Activated CD4-positive, alpha-beta T cell treated with anti-CD3 and anti-CD28 coated beads, Interleukin-2, amount 10 ng/mL, durations not matched to agents 24 days and 14 days (primary cell): ENCODE results near the gene ATOSA. TPM values are rescaled to one million over a fixed set of nuclear protein-coding genes. Genes with fewer than 3 reads are reported as not detected.

Source experiments
- DNase-seq: peaks from one replicate; pipeline ENCODE4 v3.0.0; 2022
- H3K27ac Mint-ChIP-seq: one replicate; pipeline ENCODE4 v1.8.0; 2022; ENCODE audit warnings: mild to moderate bottlenecking, mixed read lengths
- H3K27me3 Mint-ChIP-seq: one replicate; pipeline ENCODE4 v1.8.0; 2022; ENCODE audit warnings: mixed read lengths
- H3K36me3 Mint-ChIP-seq: one replicate; pipeline ENCODE4 v1.8.0; 2022; ENCODE audit warnings: low read depth, mild to moderate bottlenecking, mixed read lengths
- H3K4me1 Mint-ChIP-seq: one replicate; pipeline ENCODE4 v1.8.0; 2021; ENCODE audit warnings: mixed read lengths
- H3K4me3 Mint-ChIP-seq: one replicate; pipeline ENCODE4 v1.8.0; 2022; ENCODE audit warnings: mild to moderate bottlenecking, moderate library complexity, mixed read lengths
- H3K9me3 Mint-ChIP-seq: one replicate; pipeline ENCODE4 v1.8.0; 2021; ENCODE audit warnings: mixed read lengths
- intact Hi-C: fragments of 100-400 bp; cut with micrococcal nuclease; formaldehyde crosslinking; loops from one replicate; pipeline ENCODE4 v1.15.1; 2023
- total RNA-seq: library from RNA; stranded (reverse); gene quantifications from 2 replicates; pipeline ENCODE4 v1.2.3, GENCODE V29; 2022

The ATOSA gene
- total RNA-seq, 1 donor from 2014 or later = 13.4 TPM

DNA sequence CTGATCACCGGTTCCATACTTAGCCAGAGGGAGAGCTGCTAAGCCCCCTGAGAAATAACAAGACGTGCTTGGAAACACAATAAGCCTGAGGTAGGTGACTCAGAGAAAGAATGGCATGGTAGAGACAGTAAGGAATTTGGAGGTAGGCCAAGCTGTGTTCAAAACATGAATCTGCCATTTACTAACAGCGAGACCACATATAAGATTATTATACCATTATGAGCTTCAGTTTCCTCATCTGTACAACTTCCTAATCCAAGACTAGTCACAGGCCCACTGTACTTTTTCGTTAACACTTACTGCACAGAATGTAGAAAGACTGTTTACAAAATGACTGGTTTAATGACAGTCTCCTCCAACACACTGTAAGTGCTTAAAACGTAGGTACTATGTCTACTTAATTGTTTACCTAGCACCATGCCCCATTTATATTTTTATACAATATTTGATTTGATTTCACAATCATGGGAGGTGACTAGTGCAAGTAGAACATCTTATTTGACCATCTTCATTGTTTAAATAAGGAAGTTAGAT lies 25.7 kb downstream of the ATOSA start:
- H3K36me3 Mint-ChIP-seq = peaks cover 19% of the 10 kb centered on the region
- H3K4me1 Mint-ChIP-seq = peaks cover 11% of the 10 kb centered on the region
- intact Hi-C loops = no loop called here
- no peak overlapping the region for H3K27ac Mint-ChIP-seq
- H3K27me3 Mint-ChIP-seq = no peaks in the 10 kb centered on the region
- DNase-seq = no peak
- H3K4me3 Mint-ChIP-seq = no peak overlapping the region
- H3K9me3 Mint-ChIP-seq = no peaks in the 10 kb centered on the region

DNA sequence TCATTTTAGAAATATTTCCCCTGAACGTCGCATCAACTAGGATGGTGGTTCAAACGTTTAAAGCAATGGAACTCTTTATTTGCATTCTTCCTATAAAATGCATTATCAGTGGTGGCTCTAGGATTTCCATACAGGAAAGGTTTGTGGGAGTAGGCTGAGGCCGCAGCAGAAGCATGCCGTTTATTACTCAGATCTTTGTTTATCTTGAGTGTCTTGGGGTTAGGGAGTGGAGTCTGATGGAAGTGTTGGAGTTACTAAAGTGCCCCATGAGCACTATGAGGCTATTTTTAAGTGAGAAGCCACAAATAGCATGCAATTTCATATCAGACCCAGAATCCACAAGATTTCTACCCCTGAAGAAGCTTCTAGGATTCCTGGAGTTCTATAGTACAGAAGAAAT lies 26.2 kb downstream of the ATOSA start:
- intact Hi-C loops = no loop called here
- H3K4me1 Mint-ChIP-seq = peaks cover 6% of the 10 kb centered on the region
- H3K27me3 Mint-ChIP-seq = no peaks in the 10 kb centered on the region
- DNase-seq = no peak
- H3K27ac Mint-ChIP-seq = no peak overlapping the region
- H3K9me3 Mint-ChIP-seq = no peaks in the 10 kb centered on the region
- H3K4me3 Mint-ChIP-seq = no peak overlapping the region
- H3K36me3 Mint-ChIP-seq = peaks cover 14% of the 10 kb centered on the region

DNA sequence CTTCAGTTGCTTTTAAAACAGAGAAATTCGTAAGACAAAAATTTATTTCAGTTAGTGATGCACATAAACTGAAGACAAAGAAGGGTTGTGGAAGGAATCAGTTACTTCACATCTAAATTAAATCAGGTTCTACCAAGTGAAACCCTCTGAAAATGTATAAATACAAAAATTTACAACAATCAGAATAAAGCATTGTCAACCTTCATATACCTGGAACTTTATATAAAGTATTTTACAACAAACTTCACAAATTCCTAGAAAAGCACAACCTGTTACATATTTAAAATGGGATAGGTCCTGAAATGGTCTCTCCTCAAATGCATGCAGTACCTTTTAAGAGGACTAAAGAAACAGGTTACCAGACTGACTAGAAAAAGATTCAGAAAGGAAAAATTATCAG lies 26.9 kb downstream of the ATOSA start:
- peak overlapping the region; percentile 66 for H3K4me3 Mint-ChIP-seq
- H3K27ac Mint-ChIP-seq = no peak overlapping the region
- intact Hi-C loops = no loop called here
- H3K9me3 Mint-ChIP-seq = no peaks in the 10 kb centered on the region
- H3K4me1 Mint-ChIP-seq = peaks cover 6% of the 10 kb centered on the region
- no peak for DNase-seq
- H3K27me3 Mint-ChIP-seq = no peaks in the 10 kb centered on the region
- peaks cover 14% of the 10 kb centered on the region for H3K36me3 Mint-ChIP-seq

DNA sequence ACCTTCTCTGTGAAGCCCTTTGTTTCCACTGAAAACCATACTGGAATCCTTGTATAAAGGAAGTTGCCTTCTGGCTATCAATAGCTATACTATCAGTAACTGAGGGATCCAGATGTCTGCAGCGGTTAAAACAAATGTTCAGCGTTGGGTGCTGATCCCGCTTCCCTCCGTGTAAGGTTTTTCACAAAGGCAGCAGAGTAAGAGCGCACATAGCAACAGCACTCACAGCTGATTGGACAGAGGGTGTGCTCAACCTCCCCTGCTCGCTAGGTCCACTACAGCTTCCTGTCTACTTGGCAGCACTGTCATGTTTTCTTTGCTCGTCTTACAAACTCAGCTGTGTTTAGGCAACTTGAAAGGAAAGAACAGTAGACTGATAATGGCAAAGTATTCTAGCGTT lies 27.3 kb downstream of the ATOSA start:
- Mint-ChIP-seq H3K4me3 (peak overlapping the region; percentile 66), H3K4me1 (peaks cover 6% of the 10 kb centered on the region), H3K9me3 (no peaks in the 10 kb centered on the region), H3K27me3 (no peaks in the 10 kb centered on the region), H3K36me3 (peaks cover 13% of the 10 kb centered on the region), H3K27ac (no peak overlapping the region)
- intact Hi-C loops = no loop called here
- DNase-seq = peak; percentile 79

DNA sequence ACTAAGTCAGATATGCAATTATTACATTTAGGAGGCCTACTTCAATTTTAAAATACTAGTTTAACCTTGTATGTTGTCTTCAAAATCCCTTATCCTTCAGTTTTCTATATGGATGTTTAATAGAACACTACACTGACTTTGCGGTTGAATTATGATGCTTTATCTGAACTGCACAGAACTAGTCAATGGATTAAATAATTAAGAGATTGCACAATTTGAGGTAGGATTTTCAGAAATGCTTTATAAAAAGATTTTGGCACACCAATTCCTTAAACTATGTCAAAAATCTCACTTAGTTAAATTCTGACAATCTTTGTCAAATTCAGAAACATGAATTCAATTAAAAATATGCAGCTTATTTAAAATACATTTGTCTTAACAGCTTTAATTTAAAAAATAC lies 28.1 kb downstream of the ATOSA start:
- Mint-ChIP-seq H3K9me3 (no peaks in the 10 kb centered on the region), H3K4me3 (no peak overlapping the region), H3K27ac (no peak overlapping the region), H3K36me3 (peaks cover 13% of the 10 kb centered on the region), H3K4me1 (peaks cover 6% of the 10 kb centered on the region), H3K27me3 (no peaks in the 10 kb centered on the region)
- no peak for DNase-seq
- intact Hi-C loops = no loop called here

DNA sequence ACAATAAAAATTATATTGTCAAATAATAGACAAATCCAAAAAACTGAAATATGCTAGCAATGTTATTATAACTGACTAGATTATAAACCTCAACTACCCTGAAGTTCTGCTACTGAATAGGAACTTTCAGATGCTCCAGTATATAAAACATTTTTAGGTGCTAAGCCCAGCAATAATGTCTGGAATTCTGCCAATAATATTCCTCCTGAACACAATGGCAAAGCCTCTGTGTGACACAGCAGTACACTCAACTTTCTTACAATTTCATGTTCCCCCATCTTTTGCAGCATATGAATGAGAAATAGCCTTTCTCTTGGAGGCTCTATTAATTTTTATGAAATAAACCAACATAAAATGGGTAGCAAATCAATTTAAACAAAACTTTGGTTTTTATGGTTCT lies 29.5 kb downstream of the ATOSA start:
- peaks cover 13% of the 10 kb centered on the region for H3K36me3 Mint-ChIP-seq
- DNase-seq = no peak
- peaks cover 6% of the 10 kb centered on the region for H3K4me1 Mint-ChIP-seq
- no peaks in the 10 kb centered on the region for H3K27me3 Mint-ChIP-seq
- no peak overlapping the region for H3K27ac Mint-ChIP-seq
- intact Hi-C loops = no loop called here
- H3K9me3 Mint-ChIP-seq = no peaks in the 10 kb centered on the region
- H3K4me3 Mint-ChIP-seq = no peak overlapping the region

DNA sequence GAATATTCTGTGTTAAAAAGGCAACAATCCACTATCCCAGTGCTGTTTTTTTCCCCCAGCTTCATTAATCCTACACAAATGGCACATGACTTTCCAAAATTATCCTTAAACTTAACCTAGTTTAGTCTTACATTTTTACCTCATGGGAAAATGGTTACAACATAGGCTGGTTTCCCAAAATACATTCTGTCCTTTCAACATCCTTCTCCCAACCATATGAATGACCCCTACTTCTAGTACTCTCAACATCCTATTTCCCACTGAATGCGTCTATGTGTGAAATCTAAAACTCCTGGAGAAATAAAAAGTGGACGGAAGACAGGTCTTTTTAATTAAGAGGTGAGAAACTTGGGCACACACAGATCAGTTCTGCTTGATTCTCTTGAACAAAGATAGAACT lies 33.3 kb downstream of the ATOSA start:
- peaks cover 12% of the 10 kb centered on the region for H3K36me3 Mint-ChIP-seq
- no peaks in the 10 kb centered on the region for H3K9me3 Mint-ChIP-seq
- intact Hi-C loops = no loop called here
- peaks cover 11% of the 10 kb centered on the region for H3K4me1 Mint-ChIP-seq
- H3K27me3 Mint-ChIP-seq = no peaks in the 10 kb centered on the region
- H3K27ac Mint-ChIP-seq = no peak overlapping the region
- H3K4me3 Mint-ChIP-seq = no peak overlapping the region
- DNase-seq = no peak

DNA sequence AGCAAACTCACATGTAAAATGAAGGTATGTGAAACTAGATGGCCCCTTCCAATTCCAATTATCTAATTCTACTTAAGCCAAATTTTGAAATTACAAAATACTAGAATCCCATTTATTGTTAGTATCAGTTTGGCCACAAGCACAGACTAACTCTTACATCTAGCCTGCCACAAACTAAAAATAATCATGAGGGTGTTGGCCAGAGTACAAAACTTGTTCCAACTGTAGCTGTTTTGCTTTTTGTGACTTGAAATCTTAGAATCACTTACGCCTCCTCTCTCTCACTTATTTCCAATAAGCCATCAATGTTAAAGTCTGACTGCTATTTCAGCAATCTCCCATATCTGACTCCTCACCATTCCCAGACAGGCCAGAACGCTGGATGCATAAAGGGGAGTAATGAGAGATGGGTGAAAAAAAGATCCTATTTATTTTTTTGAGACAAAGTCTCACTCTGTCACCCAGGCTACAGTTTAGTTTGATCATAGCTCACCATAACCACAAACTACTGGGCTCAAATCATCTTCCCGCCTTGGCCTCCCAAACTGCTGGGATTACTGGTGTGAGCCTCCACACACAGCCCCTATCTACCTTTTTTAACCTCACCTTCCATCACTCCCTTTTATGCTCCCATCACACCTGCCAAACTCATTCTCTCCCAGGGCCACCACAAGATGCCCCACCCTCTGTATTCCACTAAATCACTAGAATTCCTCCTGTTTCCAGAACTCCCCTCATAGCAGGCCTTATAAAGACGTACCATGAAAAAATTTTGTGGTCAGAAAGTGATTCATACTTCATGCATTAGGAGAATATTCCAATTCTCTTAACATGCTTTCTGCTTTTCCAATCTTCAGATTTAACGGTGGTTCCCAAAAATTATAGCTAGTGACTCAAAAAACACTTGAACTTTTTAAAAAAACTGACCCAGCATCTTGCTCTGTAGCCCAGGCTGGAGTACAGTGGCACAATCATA lies 36.5 kb downstream of the ATOSA start:
- DNase-seq = no peak
- H3K36me3 Mint-ChIP-seq = peaks cover 12% of the 10 kb centered on the region
- no peak overlapping the region for H3K27ac Mint-ChIP-seq
- intact Hi-C loops = no loop called here
- H3K4me1 Mint-ChIP-seq = peaks cover 11% of the 10 kb centered on the region
- H3K9me3 Mint-ChIP-seq = no peaks in the 10 kb centered on the region
- no peaks in the 10 kb centered on the region for H3K27me3 Mint-ChIP-seq
- no peak overlapping the region for H3K4me3 Mint-ChIP-seq

DNA sequence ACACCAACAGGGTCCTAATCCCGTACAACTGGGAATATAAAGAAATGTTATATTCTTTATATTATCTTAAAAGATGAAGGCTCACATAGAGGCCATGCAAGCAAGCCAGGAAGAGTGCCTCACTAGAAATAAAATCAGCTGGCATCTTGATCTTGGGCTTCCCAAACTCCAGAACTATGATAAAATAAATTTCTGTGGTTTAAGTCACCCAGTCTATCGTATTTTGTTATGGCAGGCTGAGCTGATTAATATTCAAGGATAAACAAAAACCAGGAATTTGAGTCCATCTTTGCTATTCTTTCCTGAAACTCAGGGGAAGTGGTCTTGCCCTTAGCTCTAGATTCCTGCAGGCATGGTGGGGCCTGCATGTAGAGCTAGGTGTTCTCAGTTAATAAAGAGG lies 42.7 kb downstream of the ATOSA start:
- H3K4me1 Mint-ChIP-seq = peaks cover 3% of the 10 kb centered on the region
- DNase-seq = no peak
- no peaks in the 10 kb centered on the region for H3K27me3 Mint-ChIP-seq
- intact Hi-C loops = no loop called here
- H3K36me3 Mint-ChIP-seq = peaks cover 20% of the 10 kb centered on the region
- no peaks in the 10 kb centered on the region for H3K9me3 Mint-ChIP-seq
- no peak overlapping the region for H3K4me3 Mint-ChIP-seq
- H3K27ac Mint-ChIP-seq = no peak overlapping the region

DNA sequence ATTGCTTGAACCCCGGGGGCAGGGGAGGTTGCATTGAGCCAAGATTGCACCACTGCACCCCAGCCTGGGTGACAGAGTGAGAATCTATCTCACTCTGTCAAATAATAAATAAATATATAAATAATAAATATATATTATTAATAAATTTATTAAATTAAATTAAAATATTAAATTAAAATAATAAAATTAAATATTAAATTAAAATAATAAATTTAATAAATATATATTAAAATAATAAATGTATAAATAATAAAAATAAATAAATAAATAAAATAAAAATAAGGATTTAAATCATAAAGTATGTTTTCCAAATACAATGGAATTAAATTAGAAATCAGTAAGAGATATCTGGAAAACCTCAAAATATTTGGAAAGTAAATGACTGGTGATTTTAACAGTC lies 43.3 kb downstream of the ATOSA start:
- no peak overlapping the region for H3K4me3 Mint-ChIP-seq
- H3K27me3 Mint-ChIP-seq = no peaks in the 10 kb centered on the region
- no peak for DNase-seq
- H3K36me3 Mint-ChIP-seq = peaks cover 17% of the 10 kb centered on the region
- no peaks in the 10 kb centered on the region for H3K9me3 Mint-ChIP-seq
- H3K4me1 Mint-ChIP-seq = no peaks in the 10 kb centered on the region
- intact Hi-C loops = no loop called here
- no peak overlapping the region for H3K27ac Mint-ChIP-seq

Other genes with a start within 250 kb of the ATOSA start
- 19.8 and 23.7 TPM in 2 replicates for gene MYO5A, start 150.5 kb downstream of the ATOSA start, total RNA-seq
- gene ARPP19, start 110.4 kb downstream of the ATOSA start, total RNA-seq = 191 and 215 TPM in 2 replicates
- not detected in 2 replicates for gene ONECUT1, start 110.9 kb upstream of the ATOSA start, total RNA-seq